ENCODE measurements around the gene SEL1L2. TPM values are rescaled to one million over a fixed set of nuclear protein-coding genes. Genes with fewer than 3 reads are reported as not detected.

SEL1L2 gene
- total RNA-seq, 1 donor from 2014 or later: not detected

DNA sequence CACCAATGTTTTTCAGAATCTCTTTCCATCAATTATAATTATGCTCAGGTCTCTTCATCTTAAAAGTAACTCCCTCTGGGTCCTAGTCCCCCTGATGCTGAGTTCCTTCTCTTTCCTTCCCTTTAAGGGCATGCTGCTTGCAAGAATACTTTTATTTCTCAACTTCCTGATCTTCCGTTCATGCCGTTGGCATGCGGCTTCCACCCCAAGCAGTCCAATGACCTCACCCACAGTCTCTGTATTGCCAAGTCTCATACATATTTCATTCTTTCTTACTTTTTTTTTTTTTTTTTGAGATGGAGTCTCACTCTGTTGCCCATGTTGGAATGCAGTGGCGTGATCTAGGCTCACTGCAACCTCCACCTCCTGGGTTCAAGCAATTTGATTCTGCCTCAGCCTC lies 122.1 kb downstream of the SEL1L2 start:
- DNase-seq (ENCODE audit: extremely low read depth, low read depth, low spot score): no peak

DNA sequence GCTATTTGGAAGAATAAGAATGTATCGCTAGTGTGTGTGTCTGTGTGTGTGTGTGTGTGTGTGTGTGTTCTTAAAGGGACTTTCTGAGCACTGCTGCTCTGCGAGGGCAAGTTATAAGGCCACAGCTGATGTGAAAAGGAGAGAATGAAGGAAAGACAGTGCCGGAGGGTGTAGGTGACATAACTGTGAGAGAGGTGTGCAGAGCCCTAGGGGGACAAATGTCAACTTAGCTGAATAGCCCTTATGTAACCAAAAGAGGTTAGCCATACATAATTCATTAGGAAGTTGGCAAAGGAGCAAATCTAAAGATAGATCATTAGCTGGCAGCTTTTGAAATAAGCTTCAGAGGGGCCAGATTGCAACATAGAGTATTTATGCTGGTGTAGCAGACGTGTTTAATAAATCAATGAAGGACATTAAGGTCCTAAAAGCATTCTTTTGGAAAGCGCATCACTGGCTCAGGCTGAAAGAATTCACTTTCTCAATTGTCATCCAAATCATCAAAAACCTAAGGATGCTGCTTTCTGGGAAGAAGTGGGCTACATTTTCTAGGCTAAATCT lies 124.5 kb downstream of the SEL1L2 start:
- no peak for DNase-seq (ENCODE audit: extremely low read depth, low read depth, low spot score)

DNA sequence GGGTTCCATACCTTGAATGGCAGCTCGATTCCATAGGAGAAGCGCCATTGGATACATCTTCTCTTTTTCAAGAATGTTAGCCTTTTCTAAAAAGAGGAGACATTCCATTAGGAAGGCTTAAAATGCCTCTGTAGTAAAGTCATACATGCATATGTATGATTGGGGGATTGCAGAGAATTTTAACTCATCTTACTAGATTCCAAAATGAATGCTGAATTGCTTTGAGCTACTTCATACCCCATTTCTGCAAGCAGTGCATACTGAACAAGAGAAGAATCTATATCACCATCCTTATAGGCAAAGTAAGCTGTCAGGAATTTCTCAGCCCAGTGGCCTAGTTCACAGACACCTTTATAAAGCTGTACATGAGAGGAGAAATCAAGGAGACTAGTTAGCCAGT lies 125.3 kb downstream of the SEL1L2 start:
- no peak for DNase-seq (ENCODE audit: extremely low read depth, low read depth, low spot score)

DNA sequence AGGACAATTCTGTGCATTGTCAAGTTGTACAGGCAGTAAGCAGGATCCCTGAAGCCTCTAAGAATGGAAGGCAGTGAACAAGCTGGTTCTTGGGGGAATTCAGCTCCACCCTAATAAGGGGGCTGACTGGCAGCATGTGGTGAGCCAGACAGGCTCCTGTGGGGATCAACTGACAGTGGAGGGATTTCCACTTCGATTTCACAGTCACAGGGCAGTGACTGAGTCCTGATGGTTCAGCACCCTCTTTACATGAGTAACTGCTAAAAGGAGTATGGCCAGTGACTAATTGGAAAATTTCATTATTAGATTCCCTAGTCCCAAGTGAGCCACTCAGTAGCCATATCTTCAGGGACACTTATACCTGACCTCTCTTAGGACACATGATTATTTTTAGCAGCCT lies 127.2 kb downstream of the SEL1L2 start:
- DNase-seq (ENCODE audit: extremely low read depth, low read depth, low spot score): no peak

DNA sequence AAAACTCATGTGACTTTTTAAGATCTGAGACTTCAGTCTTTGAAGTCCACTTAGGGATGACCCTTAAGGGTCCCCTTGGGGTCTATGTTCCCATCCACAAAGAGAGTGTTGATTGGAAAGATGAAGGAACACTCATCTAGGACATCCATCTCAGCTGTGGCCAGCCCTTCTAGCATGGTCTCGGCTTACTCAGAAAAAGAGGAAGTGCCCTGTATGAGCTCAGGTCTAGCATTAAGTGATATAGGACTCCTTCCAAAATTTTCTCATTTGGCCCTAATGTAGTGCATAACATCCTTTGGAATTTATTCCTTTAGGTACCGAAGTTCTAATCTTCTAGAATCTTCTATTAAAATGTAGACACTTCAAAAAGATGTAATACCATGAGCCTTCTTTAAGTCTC lies 128.2 kb downstream of the SEL1L2 start:
- DNase-seq (ENCODE audit: extremely low read depth, low read depth, low spot score): no peak

DNA sequence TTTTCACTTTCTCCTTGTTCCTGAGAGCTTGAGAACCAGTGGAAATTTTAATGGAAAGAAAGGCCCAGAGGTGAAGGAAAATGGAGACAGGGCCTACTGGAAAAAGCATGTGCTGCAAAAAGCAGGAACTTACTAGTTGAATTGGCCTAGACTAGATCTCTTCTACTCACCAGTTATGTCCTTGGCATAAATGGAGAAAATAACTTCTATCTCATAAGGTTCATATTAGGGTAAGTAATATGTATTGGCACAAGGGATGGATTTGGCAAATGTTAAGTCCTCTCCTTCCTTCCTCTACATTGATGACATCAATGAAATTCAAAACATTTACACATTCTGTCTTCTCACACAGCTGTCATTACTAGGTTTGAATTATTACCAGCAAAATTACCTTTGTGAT lies 131.5 kb downstream of the SEL1L2 start:
- DNase-seq (ENCODE audit: extremely low read depth, low read depth, low spot score): no peak

DNA sequence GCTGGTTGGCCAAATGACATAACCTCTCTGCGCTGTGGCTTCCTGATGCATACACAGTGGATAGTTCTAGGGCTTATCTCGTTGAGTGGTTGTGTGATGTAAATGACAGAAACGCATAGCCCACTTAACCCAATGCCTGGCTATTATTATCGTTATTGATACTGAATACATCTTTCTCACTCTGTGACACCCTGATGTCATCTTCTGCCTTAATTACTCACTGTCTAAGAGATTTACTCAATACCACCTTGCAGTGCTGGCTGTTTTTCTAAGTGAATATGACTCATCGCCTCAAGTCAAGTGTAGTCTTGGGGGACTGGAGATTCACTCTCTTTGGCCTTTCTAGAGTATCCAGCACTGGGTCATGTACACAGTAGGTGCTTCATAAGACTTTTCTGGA lies 132.0 kb downstream of the SEL1L2 start:
- no peak for DNase-seq (ENCODE audit: extremely low read depth, low read depth, low spot score)

DNA sequence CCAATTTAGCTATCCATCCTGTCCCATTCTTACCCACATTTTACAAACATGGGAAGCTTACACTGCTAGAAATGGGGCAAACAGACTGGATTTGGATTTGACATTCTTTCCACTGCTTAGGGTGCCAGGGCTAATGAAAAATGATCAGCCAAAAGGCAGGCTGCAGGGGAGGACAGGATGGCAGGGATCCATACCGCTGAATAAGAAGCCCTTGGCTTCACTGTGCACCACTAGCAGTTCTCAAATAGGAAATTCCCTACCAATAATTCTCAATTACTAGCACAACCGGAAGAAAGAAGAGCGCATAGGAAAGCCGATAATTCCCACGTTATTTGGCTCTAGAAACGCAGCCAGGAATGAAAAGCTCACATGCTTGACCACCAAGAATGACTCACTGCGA lies 132.5 kb downstream of the SEL1L2 start:
- no peak for DNase-seq (ENCODE audit: extremely low read depth, low read depth, low spot score)

DNA sequence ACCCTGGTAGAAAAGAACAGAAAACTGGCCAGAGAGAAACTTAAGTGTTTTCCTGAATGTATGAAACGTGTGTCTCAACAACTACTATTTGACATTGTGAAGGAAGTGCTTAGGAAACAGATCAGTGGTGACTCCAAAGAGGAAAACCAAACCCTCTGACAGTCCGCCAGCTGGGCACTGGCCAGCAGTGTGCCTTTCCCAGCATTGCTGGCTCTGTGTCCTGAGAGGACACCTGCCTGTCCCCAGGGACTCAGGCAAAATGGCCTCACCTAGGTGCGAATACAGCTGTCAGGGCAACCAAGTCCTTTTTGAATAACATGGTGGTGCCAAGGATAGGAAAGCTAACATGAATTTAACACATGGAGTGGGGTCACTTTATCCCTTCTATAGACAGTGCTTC lies 133.1 kb downstream of the SEL1L2 start:
- no peak for DNase-seq (ENCODE audit: extremely low read depth, low read depth, low spot score)

DNA sequence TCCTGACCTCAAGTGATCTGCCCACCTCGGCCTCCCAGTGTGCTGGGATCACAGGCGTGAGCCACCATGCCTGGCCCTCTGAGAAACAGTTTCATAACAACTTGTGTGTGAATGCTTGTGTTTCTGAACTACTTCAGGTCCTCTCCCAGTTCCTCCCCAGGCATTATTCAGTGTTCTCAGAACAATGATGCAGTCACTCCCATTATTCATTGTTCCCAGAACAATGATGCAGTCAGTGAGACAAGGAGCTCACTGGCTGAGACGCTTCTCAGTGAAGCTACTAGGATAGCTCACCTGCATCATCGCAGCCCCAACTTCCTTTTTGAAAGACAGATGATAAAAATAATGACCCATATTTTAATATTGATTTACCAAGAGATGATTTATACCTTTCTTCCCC lies 134.1 kb downstream of the SEL1L2 start:
- DNase-seq (ENCODE audit: extremely low read depth, low read depth, low spot score): no peak

DNA sequence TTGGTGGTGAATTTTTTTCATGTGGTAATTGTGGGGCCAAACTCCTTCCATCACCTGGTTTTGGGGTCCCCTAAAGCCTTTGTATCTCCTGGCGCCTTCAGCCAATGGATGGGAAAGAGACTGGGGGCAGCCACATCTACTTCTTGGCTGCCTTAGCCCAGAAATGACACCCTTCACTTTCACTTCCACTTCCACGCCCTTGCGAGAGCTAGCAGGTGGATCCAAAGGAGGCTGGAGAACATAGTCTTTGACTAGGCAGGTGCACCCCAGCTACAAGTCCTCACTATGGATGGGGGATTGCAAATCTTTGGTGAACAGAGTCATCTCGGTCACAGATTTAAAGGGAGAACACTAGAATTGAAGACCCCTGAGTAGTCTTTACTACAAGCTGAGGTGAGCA lies 134.8 kb downstream of the SEL1L2 start:
- no peak for DNase-seq (ENCODE audit: extremely low read depth, low read depth, low spot score)

DNA sequence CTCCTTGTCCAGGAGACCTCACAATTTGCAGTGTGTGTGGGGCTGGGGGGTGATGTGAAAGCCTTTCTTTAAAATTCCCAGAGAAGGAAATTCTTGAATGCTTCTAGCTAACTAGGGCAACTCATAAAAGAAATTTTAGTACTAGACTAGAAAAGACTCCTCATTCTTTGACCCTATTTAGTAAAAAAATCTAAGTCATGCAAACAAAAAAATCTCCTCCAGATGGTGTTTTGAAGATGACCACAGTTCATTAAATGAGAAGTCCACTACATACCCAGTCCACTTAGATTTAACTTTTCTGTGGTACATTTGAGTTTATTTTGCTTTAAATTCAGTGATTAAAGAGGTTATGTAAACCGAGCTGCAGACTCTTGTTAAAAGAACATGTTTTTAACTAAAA lies 138.1 kb downstream of the SEL1L2 start:
- no peak for DNase-seq (ENCODE audit: extremely low read depth, low read depth, low spot score)

DNA sequence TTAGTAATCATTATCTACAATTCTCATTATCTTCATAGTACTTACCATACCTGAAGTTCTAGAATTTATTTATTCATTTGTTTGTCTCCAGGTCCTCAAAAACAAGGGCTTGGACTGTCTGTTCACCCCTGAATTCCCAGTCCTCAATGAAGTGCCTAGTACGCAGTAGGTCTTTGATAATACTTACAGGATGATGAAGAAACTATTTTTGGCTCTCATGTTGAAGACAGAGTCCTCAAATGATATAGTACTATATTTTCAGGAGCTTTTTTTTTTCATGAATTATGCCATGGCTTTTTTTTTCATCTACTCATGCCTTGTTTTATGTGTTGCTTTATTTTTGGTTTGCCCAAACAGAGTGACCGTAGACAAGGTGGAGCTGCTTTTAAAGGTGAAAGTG lies 139.1 kb downstream of the SEL1L2 start:
- DNase-seq (ENCODE audit: extremely low read depth, low read depth, low spot score): no peak

DNA sequence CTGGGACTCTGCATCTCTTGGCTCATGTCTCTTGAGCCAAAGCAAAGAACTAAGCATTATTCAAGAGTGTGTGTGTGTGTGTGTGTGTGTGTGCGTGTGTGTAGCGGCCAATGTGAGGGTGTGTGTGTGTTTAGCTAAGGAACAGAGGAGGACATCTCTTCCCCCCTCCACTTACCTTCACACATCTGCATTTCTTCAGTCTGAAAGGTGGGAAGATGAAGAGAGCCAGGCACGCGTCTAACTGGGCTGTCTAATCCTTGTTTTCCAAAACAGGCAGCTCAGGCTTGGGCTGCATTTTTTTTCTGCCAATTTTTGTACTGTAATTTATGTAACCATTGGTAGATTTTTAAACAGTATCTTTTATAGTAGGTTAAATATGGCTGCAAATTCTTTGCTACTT lies 146.1 kb downstream of the SEL1L2 start:
- DNase-seq (ENCODE audit: extremely low read depth, low read depth, low spot score): no peak

DNA sequence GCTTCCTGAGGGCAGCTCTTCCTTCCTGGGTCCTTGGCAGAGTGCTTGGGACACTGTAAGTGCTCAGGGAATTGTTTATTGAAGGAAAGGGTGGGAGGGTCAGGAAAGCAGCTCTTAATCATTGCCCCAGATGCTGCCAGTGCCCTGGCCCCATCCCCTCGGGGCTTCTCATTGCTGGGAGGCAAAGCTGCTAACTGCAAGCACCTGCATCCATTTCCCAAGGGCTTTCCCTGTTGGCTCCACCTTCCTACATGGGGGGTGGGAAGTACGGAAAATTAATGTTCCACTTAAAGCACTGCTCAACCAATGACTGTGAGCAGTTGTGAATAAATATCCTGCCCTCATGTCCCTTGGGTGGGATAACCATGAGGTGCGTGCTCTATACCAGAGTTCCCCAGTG lies 149.2 kb downstream of the SEL1L2 start:
- DNase-seq (ENCODE audit: extremely low read depth, low read depth, low spot score): no peak

DNA sequence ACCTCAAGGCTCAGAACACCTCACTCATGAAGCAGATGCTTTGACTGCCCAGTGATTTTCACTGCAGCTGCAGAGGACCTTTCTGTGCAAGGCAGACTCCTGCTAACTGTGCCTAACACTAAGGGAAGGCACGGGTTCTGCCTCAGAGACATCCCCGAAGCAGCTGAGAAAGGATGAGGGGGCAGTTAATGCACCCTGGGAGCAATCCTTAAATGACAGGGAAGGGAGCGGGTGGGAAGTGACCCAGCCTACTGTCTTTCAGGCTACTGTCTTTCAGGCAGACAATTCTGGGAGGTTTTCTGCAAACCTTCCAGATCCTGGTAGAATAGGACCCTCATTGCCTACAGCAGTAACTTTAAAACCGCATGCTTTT lies 150.3 kb downstream of the SEL1L2 start:
- DNase-seq (ENCODE audit: extremely low read depth, low read depth, low spot score): no peak

DNA sequence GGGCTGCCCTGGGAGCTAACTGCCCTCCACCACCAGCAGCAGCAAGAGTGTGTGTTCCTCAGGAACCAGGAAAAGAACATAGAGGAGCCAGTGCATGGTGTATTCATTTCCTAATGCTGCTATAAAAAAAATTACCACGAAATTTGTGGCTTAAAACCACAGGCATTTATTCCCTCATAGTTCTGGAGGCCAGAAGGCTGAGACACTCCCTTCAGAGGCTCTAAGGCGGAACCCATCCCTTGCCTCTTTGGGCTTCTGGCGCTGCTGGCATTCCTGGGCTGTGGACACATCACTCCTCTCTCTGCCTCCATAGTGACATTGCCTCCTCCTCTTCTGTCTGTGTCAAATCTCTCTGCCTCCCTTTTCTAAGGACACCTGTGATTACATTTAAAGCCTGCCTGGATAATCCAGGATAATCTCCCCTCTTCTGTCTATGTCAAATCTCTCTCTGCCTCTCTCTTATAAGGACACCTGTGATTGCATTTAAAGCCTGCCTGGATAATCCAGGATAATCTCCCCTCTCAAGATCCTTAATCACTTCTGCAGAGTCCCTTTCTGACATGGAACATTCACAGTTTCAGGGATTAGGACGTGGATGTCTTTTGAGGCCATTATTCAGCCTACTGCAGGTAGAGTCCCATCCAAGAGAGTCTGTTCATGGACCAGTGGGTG lies 150.9 kb downstream of the SEL1L2 start:
- DNase-seq (ENCODE audit: extremely low read depth, low read depth, low spot score): no peak

DNA sequence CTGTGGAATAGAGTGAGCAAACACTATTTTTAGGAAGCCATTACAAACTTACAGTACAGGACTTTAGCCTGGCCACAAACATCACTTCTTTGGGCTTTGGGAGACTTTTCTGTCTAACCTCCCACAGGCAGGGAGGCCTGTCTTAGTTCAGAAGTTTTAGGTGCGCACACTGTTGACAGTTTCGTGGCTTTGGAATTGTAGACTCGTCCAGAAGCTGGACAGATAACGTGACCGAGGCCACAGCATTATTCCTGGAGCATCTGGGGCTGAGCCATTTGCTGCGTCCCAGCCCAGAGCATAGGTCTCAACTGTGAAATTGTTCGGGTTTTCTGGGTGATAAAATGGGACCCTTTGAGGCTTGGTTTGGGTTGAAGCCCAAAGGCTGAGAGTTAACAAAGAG lies 151.8 kb downstream of the SEL1L2 start:
- no peak for DNase-seq (ENCODE audit: extremely low read depth, low read depth, low spot score)

DNA sequence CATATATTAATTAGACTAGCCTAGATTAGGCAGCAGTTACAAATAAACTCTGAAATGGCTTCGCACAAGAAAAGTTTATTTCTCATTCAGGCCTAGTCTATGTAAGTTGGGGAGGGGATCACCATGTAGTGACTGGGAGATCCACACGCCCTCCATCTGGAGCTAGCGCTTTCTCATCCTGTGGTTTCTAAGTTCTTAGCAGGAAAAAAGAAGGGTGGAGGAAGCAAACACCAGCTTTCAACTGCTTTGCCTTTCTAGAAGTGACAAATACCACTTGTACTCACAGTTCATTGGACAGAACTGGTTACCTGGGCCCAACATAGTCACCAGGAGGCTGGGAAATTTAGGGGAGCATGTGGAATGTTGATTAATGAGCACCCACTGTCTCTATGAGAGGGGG lies 158.9 kb downstream of the SEL1L2 start:
- DNase-seq (ENCODE audit: extremely low read depth, low read depth, low spot score): no peak

DNA sequence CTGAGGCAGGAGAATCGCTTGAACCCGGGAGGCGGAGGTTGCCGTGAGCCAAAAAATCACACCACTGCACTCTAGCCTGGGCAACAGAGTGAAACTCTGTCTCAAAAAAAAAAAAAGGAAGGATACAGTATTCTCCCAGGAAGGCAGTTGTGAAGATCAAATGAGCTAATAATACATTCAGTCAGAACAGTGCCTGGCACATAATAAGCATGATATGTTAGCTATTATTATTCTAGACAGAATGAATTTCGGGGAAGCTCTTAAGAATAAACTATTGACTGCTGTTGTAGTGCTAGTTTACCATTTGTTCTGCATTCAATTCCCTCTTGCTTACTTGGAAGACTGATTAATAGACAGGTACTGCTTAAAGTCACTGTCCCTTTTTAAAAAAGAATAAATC lies 164.9 kb downstream of the SEL1L2 start:
- no peak for DNase-seq (ENCODE audit: extremely low read depth, low read depth, low spot score)

DNA sequence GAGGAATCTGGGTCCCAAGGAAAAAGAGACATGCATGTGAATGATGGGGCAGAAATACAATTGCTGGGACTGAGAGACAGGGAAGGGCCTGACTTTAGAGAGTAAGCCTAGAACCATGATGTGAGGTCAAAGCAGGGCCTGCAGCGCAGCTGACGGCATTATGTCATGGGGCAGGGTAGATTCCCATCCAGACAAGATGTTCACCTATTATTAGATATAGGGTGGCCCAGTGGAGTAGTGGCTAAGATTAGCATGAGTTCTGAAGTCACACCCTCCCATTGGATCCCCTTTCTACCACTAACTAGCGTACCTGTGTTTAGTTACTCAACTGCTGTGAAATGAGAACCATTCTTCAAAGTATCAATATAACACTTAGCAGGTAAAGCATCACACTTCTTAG lies 166.0 kb downstream of the SEL1L2 start:
- no peak for DNase-seq (ENCODE audit: extremely low read depth, low read depth, low spot score)

DNA sequence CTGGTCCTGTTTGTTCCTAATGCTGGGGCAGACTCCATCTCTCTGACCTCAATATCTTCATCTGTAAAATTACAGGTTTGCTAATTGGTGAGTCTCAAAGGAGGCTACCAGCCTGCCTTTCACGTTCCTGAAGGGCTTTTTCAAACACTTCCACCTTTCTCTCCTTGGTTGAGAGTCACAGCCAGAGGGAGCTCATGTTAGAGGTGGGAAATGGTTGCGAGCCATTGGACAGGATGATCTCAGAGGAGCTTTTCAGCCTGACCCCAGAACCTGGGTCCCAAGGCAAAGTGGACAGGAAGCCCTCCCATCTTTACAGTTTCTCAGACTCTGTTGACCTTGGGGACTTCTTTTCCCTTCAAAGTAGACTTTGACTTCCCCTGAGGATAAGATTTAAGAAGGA lies 168.0 kb downstream of the SEL1L2 start:
- no peak for DNase-seq (ENCODE audit: extremely low read depth, low read depth, low spot score)

DNA sequence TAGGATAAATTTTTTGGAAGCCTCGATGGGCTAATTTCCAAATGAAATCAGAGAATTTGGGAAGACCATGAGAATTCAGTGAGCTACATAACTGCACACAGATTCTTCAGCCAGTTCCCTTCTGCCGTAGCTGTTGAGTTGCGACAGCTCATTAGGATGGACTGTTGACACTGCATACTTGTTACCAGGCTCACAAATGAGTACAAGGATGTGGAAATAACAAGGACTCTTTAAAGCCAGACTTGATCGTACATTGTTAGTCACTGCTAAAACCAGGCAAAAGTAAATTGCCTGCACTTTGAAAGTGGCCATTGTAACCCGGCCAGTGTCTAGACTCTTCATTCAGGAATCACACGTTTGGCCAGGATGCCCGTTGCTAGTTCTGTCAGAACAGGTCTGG lies 168.5 kb downstream of the SEL1L2 start:
- DNase-seq (ENCODE audit: extremely low read depth, low read depth, low spot score): no peak
